GM18502 (cell line): Measurements from ENCODE around the gene CAT.

Experiments used
- ATAC-seq: cut with Tn5 transposase; IDR thresholded peaks from one replicate; pipeline ENCODE4 v1.9.1; 2021; ENCODE audit warnings: mild to moderate bottlenecking; ENCODE audit not compliant: unreplicated experiment, poor library complexity

The CAT gene

GRCh38 chr11:34519595-34520235 is 81.0 kb downstream of the CAT start:
- ATAC-seq: no peak

GRCh38 chr11:34521265-34521664 is 82.5 kb downstream of the CAT start:
- no peak for ATAC-seq
